Cerebellar cortex (tissue), 1 donor: ENCODE data around the gene KCNK17.

ENCODE experiments used
- DNase-seq: peaks from one replicate; pipeline ENCODE4 v3.0.0-alpha.2; 2015; ENCODE audit warnings: low spot score

KCNK17 gene

DNA sequence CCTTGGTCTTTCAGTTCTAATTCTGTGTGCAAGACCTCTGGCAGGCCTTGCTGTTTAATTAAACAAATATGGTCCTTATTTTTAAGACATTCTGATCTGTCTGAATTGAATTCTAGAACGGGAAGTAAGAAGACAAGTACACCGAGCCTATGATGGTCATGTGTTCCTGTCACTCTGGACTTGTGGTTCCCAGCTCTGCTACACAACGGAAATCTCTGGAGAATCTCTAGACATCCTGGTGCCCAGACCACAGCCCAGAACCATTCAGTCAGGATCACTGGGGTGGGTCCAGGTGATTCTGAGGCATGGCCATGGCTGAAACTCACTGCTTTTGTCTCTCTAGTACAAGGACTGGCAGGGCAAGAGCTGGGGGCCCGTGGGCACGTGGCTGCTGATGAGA is 24.2 kb upstream of the KCNK17 start:
- DNase-seq: no peak

GRCh38 chr6:39335780-39336545 is 21.7 kb upstream of the KCNK17 start:
- DNase-seq: no peak

GRCh38 chr6:39333644-39334438 is 19.6 kb upstream of the KCNK17 start:
- DNase-seq: no peak

GRCh38 chr6:39330476-39330875 is 16.3 kb upstream of the KCNK17 start:
- DNase-seq: no peak

GRCh38 chr6:39330057-39330456 is 15.8 kb upstream of the KCNK17 start:
- DNase-seq: no peak

- DNase-seq: no peak
Measured at GRCh38 chr6:39328066-39328465, 13.8 kb upstream of the KCNK17 start.

DNA sequence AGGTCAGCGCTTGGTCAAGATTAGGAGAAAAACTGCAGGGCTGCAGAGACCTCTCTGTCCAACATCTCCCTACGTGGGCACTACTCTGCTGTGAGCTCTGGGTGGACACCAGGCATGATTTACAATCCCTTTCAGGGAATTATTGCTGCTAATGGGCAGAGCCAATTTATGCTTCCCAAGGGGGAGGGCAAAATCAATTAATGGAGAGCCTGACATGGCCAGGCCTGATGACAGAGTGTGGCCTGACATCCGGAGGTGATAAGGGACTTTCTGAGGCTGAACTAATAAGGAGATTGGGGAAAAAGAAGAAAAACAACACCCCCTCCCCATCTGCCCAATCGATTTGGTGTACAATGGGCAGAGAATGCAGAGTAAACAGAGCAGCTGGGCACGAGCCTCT is 13.3 kb upstream of the KCNK17 start:
- DNase-seq: no peak

DNA sequence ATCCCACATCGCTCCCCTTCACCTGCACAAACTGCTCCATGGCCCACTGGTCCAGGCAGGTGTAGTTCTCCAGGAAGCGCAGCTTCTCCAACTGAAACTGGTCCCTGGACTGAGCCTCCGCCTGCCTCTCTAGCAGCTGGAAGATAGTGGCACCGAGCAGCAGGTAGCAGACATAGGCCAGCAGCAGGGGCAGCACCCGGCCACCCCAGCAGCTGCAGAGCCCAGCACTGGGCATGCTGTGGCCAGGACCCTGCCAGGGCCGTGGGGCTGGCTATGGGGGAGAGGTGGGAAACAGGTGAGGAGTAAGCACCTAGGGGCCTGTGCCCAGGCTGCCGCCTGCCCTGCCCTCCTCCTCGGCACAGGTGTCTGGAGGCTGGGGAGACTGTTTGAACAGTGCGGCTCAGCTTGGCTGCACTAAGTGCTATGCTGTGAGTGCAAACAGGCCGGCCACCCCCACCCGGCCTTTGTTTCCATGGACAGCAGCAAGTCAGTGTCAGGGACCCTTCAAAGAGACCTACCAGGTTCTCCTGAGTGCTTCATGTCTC is 8.2 kb upstream of the KCNK17 start, which contains the start of gene KCNK16:
KCNK16 (minus strand) TSS at position 397 of the 545 bp plus-strand sequence; CDS start at position 235, 162 bp downstream.
- DNase-seq: no peak

DNA sequence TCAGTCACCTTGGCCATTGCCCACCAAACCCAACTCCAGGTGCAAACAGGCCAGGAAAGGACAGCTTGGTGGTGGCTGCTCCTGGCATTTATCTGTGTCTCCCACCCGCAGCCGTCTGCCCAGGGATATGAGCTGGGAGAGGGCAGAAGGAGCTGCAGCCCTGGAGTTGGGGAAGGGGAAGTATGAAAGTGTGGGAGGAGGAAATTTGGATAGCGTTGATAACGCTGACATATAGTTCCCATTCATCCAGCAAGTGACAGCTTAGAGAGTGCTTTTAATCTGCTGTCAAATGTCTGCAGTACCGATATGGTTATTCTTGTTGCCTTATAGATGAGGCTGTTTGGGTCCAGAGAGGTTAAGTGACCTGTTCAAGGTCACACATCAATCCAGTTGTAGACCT is 7.5 kb upstream of the KCNK17 start:
- no peak for DNase-seq

DNA sequence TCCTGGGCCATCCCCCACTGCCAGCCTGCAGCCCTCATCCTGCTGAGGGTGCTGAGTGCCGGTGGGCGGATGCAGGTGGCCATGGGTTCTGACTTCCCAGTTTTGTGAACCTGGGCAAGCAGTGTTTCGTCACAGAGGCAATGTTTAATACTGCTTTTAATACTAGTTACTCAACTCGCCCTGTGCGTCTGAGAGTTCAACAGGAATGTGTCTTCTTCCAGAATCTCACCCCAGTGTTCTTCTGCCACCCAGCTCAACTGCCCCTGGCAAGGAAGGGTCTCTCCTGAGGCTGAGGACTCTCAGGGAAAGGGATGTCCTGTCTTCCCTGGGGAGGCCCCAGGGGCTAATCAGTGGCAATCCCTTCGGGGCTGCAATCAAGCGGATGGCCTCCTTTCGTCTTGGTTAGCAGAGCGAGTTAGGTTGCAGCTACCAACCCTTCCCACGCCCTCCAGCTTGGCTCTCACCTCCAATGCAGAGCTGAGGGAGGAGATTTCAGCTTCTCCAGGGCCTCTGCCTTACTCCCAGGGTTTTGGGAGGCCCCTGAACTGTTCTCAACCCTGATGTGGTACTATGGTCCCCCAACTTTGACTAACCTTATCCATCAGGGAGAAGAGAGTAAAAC is 6.3 kb upstream of the KCNK17 start:
- no peak for DNase-seq

GRCh38 chr6:39319621-39320362 is 5.6 kb upstream of the KCNK17 start:
- no peak for DNase-seq

DNA sequence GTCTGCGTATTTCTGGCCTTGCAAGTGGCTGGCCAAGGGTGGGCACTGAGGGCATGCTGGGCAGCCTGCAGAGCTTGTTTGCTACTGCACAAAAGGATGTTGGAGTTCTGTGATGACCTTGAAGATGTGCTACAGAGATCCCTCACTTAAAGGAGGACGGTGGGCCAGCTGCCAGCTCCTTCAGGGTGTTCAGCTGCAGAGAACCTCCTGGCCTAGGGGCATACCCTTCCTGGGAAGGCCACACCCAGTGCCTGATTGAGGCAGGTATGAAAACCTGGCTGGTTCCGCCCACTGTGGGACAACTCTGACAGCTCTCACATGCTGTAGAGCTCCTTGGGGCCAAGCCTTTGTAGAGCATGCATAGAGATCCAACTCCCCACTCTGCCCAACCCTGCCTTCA is 3.0 kb upstream of the KCNK17 start:
- DNase-seq: no peak

GRCh38 chr6:39313526-39314272 is 520 bp downstream of the KCNK17 start:
- no peak for DNase-seq

DNA sequence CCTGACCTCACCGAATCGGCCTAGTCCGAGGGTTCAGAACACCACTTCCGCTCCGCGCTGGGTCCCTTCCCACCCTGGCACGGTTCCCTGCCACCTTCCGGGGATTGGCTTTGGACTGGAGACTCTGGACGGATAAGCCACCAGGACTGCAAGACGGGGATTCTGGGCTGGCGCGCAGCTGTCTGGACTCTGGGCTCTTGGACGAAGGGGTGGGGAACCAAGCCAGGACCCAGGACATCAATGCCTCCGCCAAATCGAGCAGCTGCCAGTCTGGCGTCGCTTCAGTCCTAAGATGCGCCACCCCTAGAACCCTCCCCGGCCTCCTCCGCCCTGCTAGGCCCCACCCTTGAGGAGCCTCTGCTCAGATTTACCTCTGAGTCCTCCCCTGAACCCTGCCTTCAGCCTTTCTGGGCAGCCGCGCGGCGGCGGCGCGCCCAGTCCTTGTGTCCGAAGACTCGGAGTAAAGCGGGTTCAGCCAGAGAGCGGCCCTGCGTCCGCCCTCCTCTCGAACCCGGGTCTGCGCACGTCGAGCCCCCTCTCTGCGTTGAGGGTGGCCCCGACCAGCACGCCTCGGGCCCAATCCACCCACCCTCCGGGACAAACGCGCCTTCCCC is 1.2 kb downstream of the KCNK17 start:
- no peak for DNase-seq

- no peak for DNase-seq
Measured at GRCh38 chr6:39310542-39310941, 3.7 kb downstream of the KCNK17 start.

- DNase-seq: peak; percentile 42
Measured at GRCh38 chr6:39309942-39310531, 4.2 kb downstream of the KCNK17 start.

DNA sequence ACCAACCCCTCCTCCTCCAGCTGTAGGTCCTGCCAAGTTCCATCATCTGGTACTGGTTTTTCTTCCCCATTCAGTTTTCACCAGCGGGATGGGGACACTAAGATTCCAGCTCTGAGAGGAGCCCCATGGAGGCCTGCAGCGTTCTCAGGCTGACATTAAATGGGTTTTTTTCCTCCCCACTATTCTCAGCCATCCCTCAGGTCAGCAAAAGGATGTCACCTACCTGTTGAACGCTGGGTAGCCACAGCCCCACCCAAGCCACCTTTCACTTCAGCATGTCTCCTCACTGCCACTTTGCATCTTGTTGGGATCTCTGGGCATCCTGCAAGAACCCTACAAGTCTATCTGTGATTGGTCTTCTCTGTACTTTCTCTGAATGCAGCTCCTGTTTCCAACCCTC is 6.8 kb downstream of the KCNK17 start:
- no peak for DNase-seq

DNA sequence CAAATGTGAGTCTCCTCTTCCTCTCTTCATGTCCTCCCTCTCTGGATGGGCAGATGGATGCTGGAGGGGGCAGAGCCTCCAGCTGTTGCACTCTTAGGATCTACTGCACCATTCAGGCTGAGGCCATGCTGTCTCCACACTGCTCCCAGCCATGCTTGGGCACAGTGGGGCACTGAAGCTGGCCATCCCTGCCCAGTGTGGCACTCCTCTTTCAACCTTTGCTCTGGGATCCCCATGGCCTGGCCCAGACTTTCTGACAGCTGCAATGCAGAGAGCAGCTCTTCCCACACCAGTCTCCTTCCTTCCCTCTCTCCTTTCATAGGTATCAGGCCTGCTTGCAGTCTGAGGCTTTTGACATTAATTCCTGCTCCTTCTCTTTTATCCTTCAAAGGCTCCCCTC is 9.3 kb downstream of the KCNK17 start:
- DNase-seq: no peak

DNA sequence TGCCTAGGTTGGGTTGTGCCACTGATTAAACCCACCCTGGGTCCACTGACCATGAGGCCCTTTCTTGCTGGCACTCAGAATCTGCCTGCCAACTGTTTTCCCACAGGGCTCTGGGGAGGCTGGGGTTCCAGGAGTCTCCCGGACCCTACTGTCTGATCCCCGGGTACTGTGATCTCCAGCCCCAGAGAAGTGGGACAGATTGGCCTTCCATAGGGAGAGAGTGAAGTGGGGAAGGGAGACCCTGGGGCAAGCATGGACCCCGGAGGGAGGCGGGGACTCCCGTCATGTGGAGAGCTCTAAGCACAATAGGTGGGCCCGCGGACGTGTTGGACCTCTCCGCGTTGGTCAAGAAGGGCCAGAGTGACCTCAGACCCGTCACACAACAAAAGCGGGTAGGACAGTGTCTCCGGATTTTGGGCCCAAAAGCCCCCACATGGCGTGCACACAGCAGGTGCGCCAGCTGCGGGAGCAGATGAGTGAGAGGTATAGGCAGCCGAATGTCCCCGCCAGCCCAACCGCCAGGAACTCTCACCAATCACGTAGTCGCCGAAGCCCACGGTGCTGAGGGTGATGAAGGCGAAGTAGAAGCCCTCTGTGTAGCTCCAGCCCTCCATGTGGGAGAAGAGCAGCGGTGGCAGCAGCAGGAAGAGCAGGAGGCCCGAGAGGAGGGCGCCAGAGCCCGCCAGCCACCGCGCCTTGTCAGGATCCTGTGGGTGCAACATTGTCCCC is 10.6 kb downstream of the KCNK17 start:
- DNase-seq: no peak
